ENCODE data around the gene LRMDA. TPM values are rescaled to one million over a fixed set of nuclear protein-coding genes. Genes with fewer than 3 reads are reported as not detected.

LRMDA gene
- total RNA-seq, 2 experiments from 2014 or later: not detected

GRCh38 chr10:76160446-76161300 lies 729.2 kb downstream of the LRMDA start:
- H3K36me3 Mint-ChIP-seq (ENCODE audit: low read depth): no peaks in the 10 kb centered on the region
- DNase-seq: no peak
- H3K27me3 Mint-ChIP-seq: no peaks in the 10 kb centered on the region
- ChIA-PET POLR2A (no interaction called here), CTCF (no interaction called here)
- no peaks in the 10 kb centered on the region for H3K4me1 Mint-ChIP-seq
- H3K4me3 Mint-ChIP-seq: no peak overlapping the region
- H3K9me3 Mint-ChIP-seq: peaks cover 3% of the 10 kb centered on the region
- no peak overlapping the region for H3K27ac Mint-ChIP-seq

GRCh38 chr10:76161301-76161582 lies 729.8 kb downstream of the LRMDA start:
- no peak overlapping the region for H3K27ac Mint-ChIP-seq
- H3K36me3 Mint-ChIP-seq (ENCODE audit: low read depth): no peaks in the 10 kb centered on the region
- H3K9me3 Mint-ChIP-seq: peaks cover 6% of the 10 kb centered on the region
- no peak for DNase-seq
- POLR2A ChIA-PET: no interaction called here
- CTCF ChIA-PET: no interaction called here
- H3K4me3 Mint-ChIP-seq: no peak overlapping the region
- no peaks in the 10 kb centered on the region for H3K27me3 Mint-ChIP-seq
- H3K4me1 Mint-ChIP-seq: no peaks in the 10 kb centered on the region

- no peaks in the 10 kb centered on the region for H3K36me3 Mint-ChIP-seq (ENCODE audit: low read depth)
- H3K27ac Mint-ChIP-seq: no peak overlapping the region
- no peaks in the 10 kb centered on the region for H3K27me3 Mint-ChIP-seq
- H3K9me3 Mint-ChIP-seq: peaks cover 13% of the 10 kb centered on the region
- ChIA-PET CTCF (no interaction called here), POLR2A (no interaction called here)
- DNase-seq: no peak
- no peak overlapping the region for H3K4me3 Mint-ChIP-seq
- no peaks in the 10 kb centered on the region for H3K4me1 Mint-ChIP-seq
Observed at GRCh38 chr10:76168437-76168836, 737.0 kb downstream of the LRMDA start.

GRCh38 chr10:76169246-76169645 lies 737.8 kb downstream of the LRMDA start:
- Mint-ChIP-seq H3K27ac (no peak overlapping the region), H3K9me3 (peaks cover 13% of the 10 kb centered on the region), H3K27me3 (no peaks in the 10 kb centered on the region), H3K4me3 (no peak overlapping the region), H3K4me1 (no peaks in the 10 kb centered on the region), H3K36me3 (ENCODE audit: low read depth) (no peaks in the 10 kb centered on the region)
- CTCF ChIA-PET: no interaction called here
- no peak for DNase-seq
- POLR2A ChIA-PET: no interaction called here

- ChIA-PET POLR2A (no interaction called here), CTCF (no interaction called here)
- Mint-ChIP-seq H3K9me3 (peaks cover 2% of the 10 kb centered on the region), H3K27ac (no peak overlapping the region), H3K4me1 (no peaks in the 10 kb centered on the region), H3K4me3 (no peak overlapping the region), H3K27me3 (no peaks in the 10 kb centered on the region), H3K36me3 (ENCODE audit: low read depth) (no peaks in the 10 kb centered on the region)
- DNase-seq: no peak
Observed at GRCh38 chr10:76172020-76172419, 740.6 kb downstream of the LRMDA start.

GRCh38 chr10:76175533-76176165 lies 744.2 kb downstream of the LRMDA start:
- H3K4me3 Mint-ChIP-seq: no peak overlapping the region
- no peak for DNase-seq
- ChIA-PET CTCF (no interaction called here), POLR2A (no interaction called here)
- peaks cover 14% of the 10 kb centered on the region for H3K4me1 Mint-ChIP-seq
- no peak overlapping the region for H3K27ac Mint-ChIP-seq
- no peaks in the 10 kb centered on the region for H3K36me3 Mint-ChIP-seq (ENCODE audit: low read depth)
- H3K9me3 Mint-ChIP-seq: no peaks in the 10 kb centered on the region
- no peaks in the 10 kb centered on the region for H3K27me3 Mint-ChIP-seq

- ChIA-PET CTCF (no interaction called here), POLR2A (no interaction called here)
- no peak overlapping the region for H3K4me3 Mint-ChIP-seq
- no peak for DNase-seq
- no peaks in the 10 kb centered on the region for H3K27me3 Mint-ChIP-seq
- peaks cover 14% of the 10 kb centered on the region for H3K4me1 Mint-ChIP-seq
- H3K27ac Mint-ChIP-seq: no peak overlapping the region
- no peaks in the 10 kb centered on the region for H3K36me3 Mint-ChIP-seq (ENCODE audit: low read depth)
- H3K9me3 Mint-ChIP-seq: no peaks in the 10 kb centered on the region
Observed at GRCh38 chr10:76176166-76176550, 744.7 kb downstream of the LRMDA start.

- ChIA-PET CTCF (no interaction called here), POLR2A (no interaction called here)
- no peaks in the 10 kb centered on the region for H3K9me3 Mint-ChIP-seq
- no peak for DNase-seq
- H3K27me3 Mint-ChIP-seq: no peaks in the 10 kb centered on the region
- H3K36me3 Mint-ChIP-seq (ENCODE audit: low read depth): no peaks in the 10 kb centered on the region
- no peak overlapping the region for H3K27ac Mint-ChIP-seq
- peaks cover 14% of the 10 kb centered on the region for H3K4me1 Mint-ChIP-seq
- no peak overlapping the region for H3K4me3 Mint-ChIP-seq
Observed at GRCh38 chr10:76177936-76178335, 746.5 kb downstream of the LRMDA start.

- Mint-ChIP-seq H3K4me3 (no peak overlapping the region), H3K27me3 (no peaks in the 10 kb centered on the region), H3K36me3 (ENCODE audit: low read depth) (no peaks in the 10 kb centered on the region), H3K27ac (peak overlapping the region; percentile 68), H3K4me1 (peaks cover 14% of the 10 kb centered on the region), H3K9me3 (no peaks in the 10 kb centered on the region)
- POLR2A ChIA-PET: no interaction called here
- CTCF ChIA-PET: no interaction called here
- no peak for DNase-seq
Observed at GRCh38 chr10:76178532-76179292, 747.3 kb downstream of the LRMDA start.

- no peak for DNase-seq
- CTCF ChIA-PET: no interaction called here
- peaks cover 14% of the 10 kb centered on the region for H3K4me1 Mint-ChIP-seq
- no peak overlapping the region for H3K4me3 Mint-ChIP-seq
- no peaks in the 10 kb centered on the region for H3K27me3 Mint-ChIP-seq
- H3K9me3 Mint-ChIP-seq: no peaks in the 10 kb centered on the region
- no peaks in the 10 kb centered on the region for H3K36me3 Mint-ChIP-seq (ENCODE audit: low read depth)
- H3K27ac Mint-ChIP-seq: no peak overlapping the region
- POLR2A ChIA-PET: no interaction called here
Observed at GRCh38 chr10:76179806-76180205, 748.4 kb downstream of the LRMDA start.

GRCh38 chr10:76184647-76185046 lies 753.2 kb downstream of the LRMDA start:
- H3K27ac Mint-ChIP-seq: no peak overlapping the region
- no peaks in the 10 kb centered on the region for H3K4me1 Mint-ChIP-seq
- DNase-seq: no peak
- H3K9me3 Mint-ChIP-seq: no peaks in the 10 kb centered on the region
- CTCF ChIA-PET: no interaction called here
- H3K36me3 Mint-ChIP-seq (ENCODE audit: low read depth): no peaks in the 10 kb centered on the region
- POLR2A ChIA-PET: no interaction called here
- no peak overlapping the region for H3K4me3 Mint-ChIP-seq
- no peaks in the 10 kb centered on the region for H3K27me3 Mint-ChIP-seq

- Mint-ChIP-seq H3K27ac (no peak overlapping the region), H3K36me3 (ENCODE audit: low read depth) (no peaks in the 10 kb centered on the region), H3K27me3 (no peaks in the 10 kb centered on the region), H3K4me3 (no peak overlapping the region), H3K4me1 (no peaks in the 10 kb centered on the region), H3K9me3 (no peaks in the 10 kb centered on the region)
- no peak for DNase-seq
- ChIA-PET POLR2A (no interaction called here), CTCF (no interaction called here)
Observed at GRCh38 chr10:76185471-76186301, 754.3 kb downstream of the LRMDA start.

- ChIA-PET POLR2A (no interaction called here), CTCF (no interaction called here)
- no peak overlapping the region for H3K4me3 Mint-ChIP-seq
- no peaks in the 10 kb centered on the region for H3K4me1 Mint-ChIP-seq
- no peaks in the 10 kb centered on the region for H3K36me3 Mint-ChIP-seq (ENCODE audit: low read depth)
- H3K27me3 Mint-ChIP-seq: no peaks in the 10 kb centered on the region
- no peak for DNase-seq
- H3K27ac Mint-ChIP-seq: no peak overlapping the region
- no peaks in the 10 kb centered on the region for H3K9me3 Mint-ChIP-seq
Observed at GRCh38 chr10:76188216-76188615, 756.8 kb downstream of the LRMDA start.

Measured in activated CD4-positive, alpha-beta T cell treated with anti-CD3 and anti-CD28 coated beads, Interleukin-2, amount 10 ng/mL, durations not matched to agents 7 days and 5 days (primary cell).